Mammary epithelial cell (primary cell): ENCODE measurements around the gene KNCN.

Experiments used
- CTCF ChIP-seq, 2 donors: IDR thresholded peaks in 1 of 2; conservative IDR thresholded peaks in 1 of 2; 2 replicates each; pipeline ENCODE4 v1.5.1; 2011 to 2012; ENCODE audit warnings: inconsistent platforms in 2 of 2, low read length in 2 of 2, mild to moderate bottlenecking in 2 of 2, control low read depth in 1 of 2, low read depth in 1 of 2; ENCODE audit not compliant: insufficient read depth in 1 of 2; ENCODE audit errors: extremely low read depth in 1 of 2
- EZH2 ChIP-seq: IDR thresholded peaks from 2 replicates; pipeline ENCODE4 v1.6.1; 2012; ENCODE audit warnings: low read length, inconsistent platforms, borderline replicate concordance

GRCh38 chr1:46594063-46594462 is 42.6 kb upstream of the KNCN start:
- TF ChIP-seq CTCF (conservative IDR thresholded peaks at IDR 0.05 in 1 of 2, IDR thresholded peaks at IDR 0.05 in 1 of 2; ENCODE audit: extremely low read depth in 1 of 2, insufficient read depth in 1 of 2, low read depth in 1 of 2, low read length in 2 of 2) (no peak), EZH2 (no peak)
